Ovary (tissue), 9 donors: ENCODE results near the gene ERVV-1. TPM values are rescaled to one million over a fixed set of nuclear protein-coding genes. Genes with fewer than 3 reads are reported as not detected.

Experiments used
- DNase-seq, 5 donors: peaks; one replicate each; pipeline ENCODE4 v3.0.0-alpha.2; 2019 to 2020
- H3K27ac ChIP-seq, 2 donors: fragments of 200-600 bp; one replicate each; pipeline versions ENCODE4 v1.5.1 to v1.8.0; 2019 to 2022
- H3K27me3 ChIP-seq: fragments of 200-600 bp; one replicate; pipeline ENCODE4 v1.8.0; 2022
- H3K36me3 ChIP-seq: fragments of 200-600 bp; sonication (generic); one replicate; pipeline ENCODE4 v1.5.1; 2019
- H3K4me1 ChIP-seq: one replicate; pipeline ENCODE4 v1.8.1; 2013; ENCODE audit warnings: mild to moderate bottlenecking, moderate library complexity; ENCODE audit not compliant: insufficient read depth
- H3K4me3 ChIP-seq: fragments of 200-600 bp; sonication (generic); one replicate; pipeline ENCODE4 v1.5.1; 2017
- H3K9me3 ChIP-seq, 2 donors: fragments of 200-600 bp in 1 of 2; sonication (generic) in 1 of 2; one replicate each; pipeline versions ENCODE4 v1.5.1 to v1.8.1; 2013 to 2019; ENCODE audit warnings: mild to moderate bottlenecking in 1 of 2, moderate library complexity in 1 of 2
- EP300 ChIP-seq: sonication (generic); formaldehyde crosslinking; IDR thresholded peaks from one replicate; pipeline ENCODE4 v1.6.1; 2017; ENCODE audit warnings: antibody characterized with exemption
- POLR2A ChIP-seq: fragments of 450-650 bp; IDR thresholded peaks from one replicate; pipeline ENCODE4 v1.6.1; 2017; ENCODE audit warnings: antibody characterized with exemption, mild to moderate bottlenecking, moderate library complexity
- WGBS, 3 donors: extraction: QIAGEN DNeasy Blood & Tissue Kit in 1 of 3; methylation state at CpG; one replicate each; pipeline versions ENCODE4 v1.1.5 to v1.1.7; 2013 to 2017; 5-methylcytosine and 5-hydroxymethylcytosine counted together
- intact Hi-C, 4 donors: fragments of 100-400 bp; cut with DNase I; formaldehyde crosslinking; loops; one replicate each; pipeline versions ENCODE4 v1.11.0 to v1.15.1; 2022 to 2023
- polyA plus RNA-seq, 2 donors: library from polyadenylated mRNA; stranded (reverse); fragments of 200-250 nt in 1 of 2; fragments of 350-450 nt in 1 of 2; fragmentation: Illumina TruSeq in 1 of 2; extraction: RNeasy Lipid Tissue Mini Kit (QIAGEN cat#74804) in 1 of 2; gene quantifications; one replicate each; pipeline ENCODE4 v1.2.3, GENCODE V29; 2013 to 2014
- total RNA-seq, 7 donors: library from RNA; depleted of rRNA in 2 of 7; stranded (reverse); fragments of >200 nt in 2 of 7; fragmentation: NEBNext Ultra II Directional in 3 of 7; extraction: Animal tissue kit (Norgen Biotek cat#: 25700) in 3 of 7; gene quantifications; one replicate each; pipeline versions ENCODE4 v1.1.0 to v1.2.4, GENCODE V29; 2016 to 2023
- TF ChIP-seq, protein P1 (sequence below), 3 donors: fragments of 450-650 bp in 2 of 3; fragments of 200-600 bp in 1 of 3; IDR thresholded peaks; one replicate each; pipeline versions ENCODE4 v1.5.1 to v1.8.0; 2016 to 2022; ENCODE audit warnings: antibody characterized with exemption in 3 of 3, mild to moderate bottlenecking in 1 of 3
- donor health status: DM: no; HTN: no; CAD: no; lungs with moderate emphysema.
- donor health status: DM: no; HTN: no; CAD: no.
- donor health status: Bipolar disorder and iron deficiency.
- donor health status: DM: yes; HTN: yes; CAD: no.
- donor health status: DM: no; HTN: no; CAD: no.
- donor health status: DM: yes; HTN: yes; CAD: no.

The ERVV-1 gene
- total and polyA plus RNA-seq, 9 donors = not detected

DNA sequence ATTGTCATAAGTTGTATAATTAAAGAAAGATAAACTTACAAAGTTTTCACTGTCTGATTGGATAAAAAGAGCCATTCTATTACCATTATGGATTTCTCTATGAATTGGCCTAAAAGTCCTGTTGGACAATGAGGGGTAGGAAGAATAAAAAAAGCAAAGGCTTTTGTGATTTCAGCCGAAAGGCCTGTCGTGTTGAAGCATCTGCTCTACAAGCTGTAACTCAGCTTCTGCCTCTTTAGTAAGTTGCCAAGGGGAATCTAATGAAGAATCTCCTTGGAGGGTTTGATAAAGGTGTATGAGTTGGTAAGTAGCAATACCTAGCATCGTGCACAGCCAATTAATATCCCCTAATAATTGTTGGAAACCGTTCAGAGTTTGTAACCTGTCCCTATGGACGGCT lies 25.2 kb upstream of the ERVV-1 start:
- TF ChIP-seq EP300 (no peak), POLR2A (no peak)
- TF ChIP-seq, protein P1, sequence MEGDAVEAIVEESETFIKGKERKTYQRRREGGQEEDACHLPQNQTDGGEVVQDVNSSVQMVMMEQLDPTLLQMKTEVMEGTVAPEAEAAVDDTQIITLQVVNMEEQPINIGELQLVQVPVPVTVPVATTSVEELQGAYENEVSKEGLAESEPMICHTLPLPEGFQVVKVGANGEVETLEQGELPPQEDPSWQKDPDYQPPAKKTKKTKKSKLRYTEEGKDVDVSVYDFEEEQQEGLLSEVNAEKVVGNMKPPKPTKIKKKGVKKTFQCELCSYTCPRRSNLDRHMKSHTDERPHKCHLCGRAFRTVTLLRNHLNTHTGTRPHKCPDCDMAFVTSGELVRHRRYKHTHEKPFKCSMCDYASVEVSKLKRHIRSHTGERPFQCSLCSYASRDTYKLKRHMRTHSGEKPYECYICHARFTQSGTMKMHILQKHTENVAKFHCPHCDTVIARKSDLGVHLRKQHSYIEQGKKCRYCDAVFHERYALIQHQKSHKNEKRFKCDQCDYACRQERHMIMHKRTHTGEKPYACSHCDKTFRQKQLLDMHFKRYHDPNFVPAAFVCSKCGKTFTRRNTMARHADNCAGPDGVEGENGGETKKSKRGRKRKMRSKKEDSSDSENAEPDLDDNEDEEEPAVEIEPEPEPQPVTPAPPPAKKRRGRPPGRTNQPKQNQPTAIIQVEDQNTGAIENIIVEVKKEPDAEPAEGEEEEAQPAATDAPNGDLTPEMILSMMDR (IDR thresholded peaks at IDR 0.05) = no peak
- Histone ChIP-seq H3K4me1 (peaks cover 2% of the 10 kb centered on the region), H3K4me3 (no peak overlapping the region), H3K36me3 (no peaks in the 10 kb centered on the region), H3K27ac (no peak overlapping the region), H3K27me3 (no peaks in the 10 kb centered on the region), H3K9me3 (no peaks in the 10 kb centered on the region)
- 86 to 90% (median 90%) methylated on average over 5 of the region's 5 CpGs for WGBS, 3 donors
- DNase-seq = no peak
- intact Hi-C loops = no loop called here

DNA sequence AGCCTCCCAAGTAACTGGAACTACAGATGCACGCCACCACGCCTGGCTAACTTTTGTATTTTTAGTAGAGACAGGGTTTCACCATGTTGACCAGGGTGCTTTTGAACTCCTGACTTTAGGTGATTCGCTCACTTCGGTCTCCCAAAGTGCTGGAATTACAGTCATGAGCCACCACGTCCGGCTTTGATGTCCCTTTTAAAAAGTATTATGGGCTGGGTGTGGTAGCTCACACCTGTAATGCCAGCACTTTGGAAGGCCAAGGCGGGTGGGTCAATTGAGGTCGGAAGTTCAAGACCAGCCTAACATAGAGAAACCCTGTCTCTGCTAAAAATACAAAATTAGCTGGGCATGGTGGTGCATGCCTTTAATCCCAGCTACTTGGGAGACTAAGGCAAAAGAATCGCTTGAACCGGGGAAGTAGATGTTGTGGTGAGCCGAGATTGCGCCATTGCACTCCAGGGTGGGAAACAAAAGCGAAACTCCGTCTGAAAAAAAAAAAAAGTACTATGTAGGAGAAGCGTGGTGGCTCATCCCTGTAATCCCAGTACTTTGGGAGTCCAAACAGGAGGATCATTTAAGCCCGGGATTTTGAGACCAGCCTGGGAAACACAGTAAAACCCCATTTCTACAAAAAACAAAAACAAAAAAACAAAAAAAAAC lies 22.8 kb upstream of the ERVV-1 start:
- no peak overlapping the region for H3K27ac ChIP-seq
- WGBS, 3 donors = 90 to 94% (median 93%) methylated on average over 16 of the region's 16 CpGs
- intact Hi-C loops = loop anchor here in 1 of 4 donors (5.0 kb wide), 1 partner anchor 201 kb away; the partner anchor contains the start of gene ZNF665
- no peaks in the 10 kb centered on the region for H3K27me3 ChIP-seq
- TF ChIP-seq, protein P1 (IDR thresholded peaks at IDR 0.05) = no peak
- no peak for TF ChIP-seq EP300
- TF ChIP-seq POLR2A = no peak
- no peaks in the 10 kb centered on the region for H3K36me3 ChIP-seq
- no peak for DNase-seq
- H3K4me3 ChIP-seq = no peak overlapping the region
- no peaks in the 10 kb centered on the region for H3K9me3 ChIP-seq
- peaks cover 2% of the 10 kb centered on the region for H3K4me1 ChIP-seq

DNA sequence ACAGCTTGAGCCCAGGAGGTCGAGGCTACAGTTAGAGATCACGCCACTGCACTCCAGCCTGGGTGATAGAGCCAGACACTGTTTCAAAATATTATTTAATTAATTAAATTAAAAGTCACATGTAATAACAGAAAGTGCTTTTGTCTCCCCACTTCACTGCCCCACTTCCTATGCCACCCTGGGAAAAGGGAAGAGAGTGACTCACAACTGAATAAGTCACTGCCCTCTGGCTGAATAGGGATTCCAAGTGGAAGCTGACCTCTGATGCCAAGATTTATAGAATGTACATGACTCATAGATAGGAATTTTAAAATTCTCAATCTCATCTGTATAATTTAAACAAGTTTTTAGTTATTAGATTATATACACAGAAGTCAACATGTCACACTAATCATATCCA lies 22.2 kb upstream of the ERVV-1 start:
- H3K27me3 ChIP-seq = no peaks in the 10 kb centered on the region
- no peak overlapping the region for H3K4me3 ChIP-seq
- no peak for DNase-seq
- TF ChIP-seq, protein P1 (IDR thresholded peaks at IDR 0.05) = no peak
- TF ChIP-seq POLR2A (no peak), EP300 (no peak)
- intact Hi-C loops = loop anchor here in 1 of 4 donors (5.0 kb wide), 1 partner anchor 201 kb away; the partner anchor contains the start of gene ZNF665
- no peaks in the 10 kb centered on the region for H3K36me3 ChIP-seq
- 88 to 97% (median 93%) methylated on average over 2 of the region's 2 CpGs for WGBS, 3 donors
- H3K9me3 ChIP-seq = no peaks in the 10 kb centered on the region
- H3K27ac ChIP-seq = no peak overlapping the region
- H3K4me1 ChIP-seq = peaks cover 2% of the 10 kb centered on the region

DNA sequence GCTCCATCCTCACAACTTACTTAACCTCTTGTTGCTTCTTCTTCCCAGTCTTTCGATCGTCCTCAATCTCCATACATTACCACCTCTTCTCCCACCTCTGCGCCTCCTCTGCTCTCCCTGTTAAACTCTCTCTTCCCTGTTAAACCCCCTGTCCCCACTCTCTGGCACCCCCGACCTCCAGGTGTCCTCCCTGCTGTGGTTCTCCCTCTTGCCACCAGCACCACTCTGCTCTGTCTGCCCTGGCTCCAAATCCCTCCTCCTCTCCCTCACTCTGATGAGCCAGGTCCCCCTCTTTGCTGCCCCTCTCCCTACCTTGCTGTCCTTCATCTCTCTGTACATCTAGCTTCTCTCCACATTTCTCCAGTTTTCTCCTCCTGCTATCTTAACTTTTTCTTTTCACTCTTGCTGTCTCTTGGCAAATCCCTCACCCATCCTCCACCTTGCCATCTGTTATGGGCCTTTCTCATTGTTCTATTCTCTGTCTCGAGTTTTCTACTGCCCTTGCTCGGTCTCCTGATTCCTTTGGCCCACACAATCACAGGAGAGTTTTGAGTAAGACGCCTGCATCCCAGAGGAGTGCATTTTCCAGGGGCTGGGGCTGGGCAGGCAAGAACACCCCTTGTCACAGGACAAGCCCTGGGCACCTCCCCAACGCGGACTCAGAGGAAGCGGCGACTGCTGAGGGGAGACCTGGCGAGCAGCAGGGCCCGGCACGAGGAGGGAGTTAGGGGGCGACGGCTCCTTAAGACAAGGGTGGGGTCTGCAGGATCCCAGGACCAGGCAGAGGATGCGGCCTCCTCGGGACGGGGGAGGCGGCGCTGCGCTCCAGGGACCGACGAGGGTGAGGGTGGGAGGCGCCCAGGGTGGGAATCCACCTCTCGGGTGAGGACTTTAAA lies 21.4 kb upstream of the ERVV-1 start:
- Histone ChIP-seq H3K36me3 (no peaks in the 10 kb centered on the region), H3K27ac (peak overlapping the region in 1 of 2 donors; percentile 73), H3K4me3 (peak overlapping the region; percentile 57), H3K9me3 (no peaks in the 10 kb centered on the region), H3K27me3 (no peaks in the 10 kb centered on the region), H3K4me1 (peaks cover 2% of the 10 kb centered on the region)
- TF ChIP-seq POLR2A (peak; percentile 16), EP300 (no peak)
- intact Hi-C loops = loop anchor here in 2 of 4 donors (2.0 to 5.0 kb wide), 2 partner anchors 48 to 200 kb away; partner anchors contain the start of gene ZNF665 (in 1 of the 2)
- WGBS, 3 donors = 17 to 18% (median 18%) methylated on average over 26 of the region's 26 CpGs
- DNase-seq = peak; percentile 39 to 52 (median 47)
